ENCODE results near the gene PITPNC1. TPM values are rescaled to one million over a fixed set of nuclear protein-coding genes. Genes with fewer than 3 reads are reported as not detected.

Gene PITPNC1
- total RNA-seq, 1 donor, result 25.7 TPM

DNA sequence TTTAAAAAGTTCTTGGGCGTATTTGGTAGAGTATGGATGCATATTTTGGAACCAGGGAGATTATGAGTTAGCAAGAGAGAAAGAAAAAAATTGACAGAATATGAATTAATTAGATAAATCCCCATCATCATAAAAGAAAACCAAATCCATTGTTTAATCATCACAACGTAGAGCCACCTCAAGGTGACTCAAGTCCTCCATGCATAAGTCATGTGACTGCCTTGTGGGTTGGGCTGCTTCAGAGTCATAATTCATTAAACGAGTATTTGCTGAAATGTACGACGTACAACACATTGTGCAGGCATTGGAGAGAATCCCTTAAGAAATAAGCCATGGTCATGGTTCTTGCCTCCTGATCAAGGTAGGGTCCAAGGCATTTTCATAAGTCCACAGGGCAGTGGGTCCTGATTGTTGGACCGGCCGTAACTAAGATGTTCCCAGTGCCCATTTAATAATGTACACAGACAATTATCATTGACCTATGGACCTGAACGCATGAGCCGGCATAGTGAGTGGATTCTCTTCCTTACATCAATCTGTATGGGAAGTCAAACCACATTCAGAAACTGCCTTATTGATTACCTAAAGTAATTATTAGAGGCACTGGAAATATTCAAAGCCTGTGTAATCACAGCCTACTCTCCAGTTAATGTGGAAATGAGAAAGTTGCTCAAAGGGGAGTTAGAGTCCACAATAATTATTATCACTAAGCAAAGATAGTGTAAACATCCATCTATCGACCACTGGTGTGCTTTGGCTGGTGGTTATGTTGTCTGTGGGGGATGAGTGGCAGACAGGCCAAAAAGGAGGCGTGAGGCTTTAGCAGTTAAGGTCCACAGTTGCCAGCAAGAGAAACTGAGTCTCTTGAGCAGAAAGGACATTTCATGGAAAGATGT is 165.4 kb downstream of the PITPNC1 start:
- TF ChIP-seq, protein P1, sequence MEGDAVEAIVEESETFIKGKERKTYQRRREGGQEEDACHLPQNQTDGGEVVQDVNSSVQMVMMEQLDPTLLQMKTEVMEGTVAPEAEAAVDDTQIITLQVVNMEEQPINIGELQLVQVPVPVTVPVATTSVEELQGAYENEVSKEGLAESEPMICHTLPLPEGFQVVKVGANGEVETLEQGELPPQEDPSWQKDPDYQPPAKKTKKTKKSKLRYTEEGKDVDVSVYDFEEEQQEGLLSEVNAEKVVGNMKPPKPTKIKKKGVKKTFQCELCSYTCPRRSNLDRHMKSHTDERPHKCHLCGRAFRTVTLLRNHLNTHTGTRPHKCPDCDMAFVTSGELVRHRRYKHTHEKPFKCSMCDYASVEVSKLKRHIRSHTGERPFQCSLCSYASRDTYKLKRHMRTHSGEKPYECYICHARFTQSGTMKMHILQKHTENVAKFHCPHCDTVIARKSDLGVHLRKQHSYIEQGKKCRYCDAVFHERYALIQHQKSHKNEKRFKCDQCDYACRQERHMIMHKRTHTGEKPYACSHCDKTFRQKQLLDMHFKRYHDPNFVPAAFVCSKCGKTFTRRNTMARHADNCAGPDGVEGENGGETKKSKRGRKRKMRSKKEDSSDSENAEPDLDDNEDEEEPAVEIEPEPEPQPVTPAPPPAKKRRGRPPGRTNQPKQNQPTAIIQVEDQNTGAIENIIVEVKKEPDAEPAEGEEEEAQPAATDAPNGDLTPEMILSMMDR (IDR thresholded peaks at IDR 0.05; ENCODE audit: insufficient read depth, low read length), result no peak
- H3K4me3 ChIP-seq (ENCODE audit: low read depth, low read length), result no peak overlapping the region
- DNase-seq (ENCODE audit: low read depth), result no peak

DNA sequence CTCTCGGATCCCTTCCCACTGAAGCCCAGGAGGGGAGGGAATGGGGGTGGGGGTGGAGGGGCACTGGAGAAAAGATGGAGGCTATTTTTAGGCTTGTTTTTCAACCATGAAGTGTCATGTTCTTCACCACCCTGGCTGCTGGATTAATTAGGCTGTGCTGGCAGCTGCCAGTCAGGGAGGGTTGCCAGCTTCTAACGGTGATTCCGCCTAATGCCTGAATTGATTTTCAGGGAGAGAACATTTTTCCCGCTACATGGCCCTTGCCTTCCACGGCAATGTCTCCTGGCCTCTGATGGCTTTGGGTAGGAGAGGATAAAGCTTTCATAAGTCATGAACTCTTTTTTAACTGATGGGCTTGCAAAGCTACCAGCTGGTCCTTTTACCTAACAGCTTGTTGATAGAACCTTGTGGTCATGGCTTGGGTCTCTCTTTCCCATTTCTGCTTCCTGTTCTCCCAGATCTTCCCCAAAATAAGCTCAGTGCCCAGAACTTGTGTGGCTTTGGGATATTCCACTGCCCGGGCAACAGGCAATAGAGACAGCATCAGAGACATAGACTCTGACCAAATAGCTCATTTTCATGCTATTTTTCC is 167.4 kb downstream of the PITPNC1 start:
- no peak for DNase-seq (ENCODE audit: low read depth)
- H3K4me3 ChIP-seq (ENCODE audit: low read depth, low read length), result no peak overlapping the region
- TF ChIP-seq, protein P1 (IDR thresholded peaks at IDR 0.05; ENCODE audit: insufficient read depth, low read length), result no peak

DNA sequence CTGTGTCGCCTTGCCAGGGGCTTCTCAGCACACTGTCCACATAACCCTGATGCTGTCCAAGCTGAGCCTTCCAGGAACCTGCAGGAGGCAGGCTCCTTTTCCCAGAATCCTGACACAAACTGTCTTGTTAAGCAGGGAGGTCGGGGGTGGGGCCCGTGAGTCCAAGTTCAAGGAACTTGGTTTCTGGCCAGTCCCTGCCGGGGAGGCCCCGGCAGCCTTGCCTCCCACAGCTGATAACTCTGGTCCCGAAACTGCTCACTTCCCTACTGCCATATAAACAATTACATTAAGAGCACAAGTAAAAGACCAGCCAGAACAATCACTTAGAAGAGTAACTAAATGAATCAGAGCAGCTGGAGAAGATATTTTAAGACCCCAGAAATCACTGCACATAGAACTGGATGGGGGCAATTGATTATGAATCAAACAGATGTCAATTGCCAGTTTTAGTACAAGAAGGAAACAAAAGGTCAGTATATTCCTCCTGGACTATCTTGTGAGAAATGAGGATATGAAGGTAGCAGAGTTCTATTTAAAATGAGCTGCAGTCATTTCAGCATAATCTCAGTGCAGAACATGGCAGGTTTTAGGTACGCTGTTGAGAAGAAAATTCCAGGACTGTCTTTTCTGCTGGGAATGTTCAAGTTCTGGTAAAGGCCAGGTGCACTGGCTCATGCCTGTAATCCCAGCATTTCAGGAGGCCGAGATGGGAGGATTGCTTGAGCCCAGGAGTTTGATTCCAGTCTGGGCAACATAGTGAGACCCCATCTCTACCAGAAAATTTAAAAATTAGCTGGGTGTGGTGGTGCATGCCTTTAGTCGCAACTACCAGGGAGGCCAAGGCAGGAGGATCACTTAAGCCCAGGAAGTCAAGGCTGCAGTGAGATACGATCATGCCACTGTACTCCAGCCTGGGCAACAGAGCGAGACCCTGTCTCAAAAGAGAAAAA is 169.8 kb downstream of the PITPNC1 start:
- no peak overlapping the region for H3K4me3 ChIP-seq (ENCODE audit: low read depth, low read length)
- DNase-seq (ENCODE audit: low read depth), result peak; percentile 70
- TF ChIP-seq, protein P1 (IDR thresholded peaks at IDR 0.05; ENCODE audit: insufficient read depth, low read length), result no peak

DNA sequence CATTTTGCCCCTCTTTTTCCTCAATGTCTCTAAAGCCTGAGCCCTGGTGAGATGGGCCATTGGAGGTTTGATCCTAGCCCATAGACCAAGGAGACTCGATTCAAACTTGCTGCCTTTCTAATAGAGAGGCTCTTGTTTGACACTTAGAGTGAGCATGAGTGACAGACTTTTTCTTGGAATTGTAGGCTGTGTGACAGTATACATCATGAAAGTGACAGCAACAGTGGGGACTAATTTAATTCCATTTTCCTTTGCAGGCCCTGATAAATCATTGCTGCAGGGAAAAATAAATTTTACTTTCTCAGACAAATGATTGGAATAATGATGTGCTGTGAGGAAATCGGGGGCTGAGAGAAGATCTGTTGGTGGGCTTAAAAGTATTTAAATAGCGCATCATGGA is 171.6 kb downstream of the PITPNC1 start:
- no peak for DNase-seq (ENCODE audit: low read depth)

DNA sequence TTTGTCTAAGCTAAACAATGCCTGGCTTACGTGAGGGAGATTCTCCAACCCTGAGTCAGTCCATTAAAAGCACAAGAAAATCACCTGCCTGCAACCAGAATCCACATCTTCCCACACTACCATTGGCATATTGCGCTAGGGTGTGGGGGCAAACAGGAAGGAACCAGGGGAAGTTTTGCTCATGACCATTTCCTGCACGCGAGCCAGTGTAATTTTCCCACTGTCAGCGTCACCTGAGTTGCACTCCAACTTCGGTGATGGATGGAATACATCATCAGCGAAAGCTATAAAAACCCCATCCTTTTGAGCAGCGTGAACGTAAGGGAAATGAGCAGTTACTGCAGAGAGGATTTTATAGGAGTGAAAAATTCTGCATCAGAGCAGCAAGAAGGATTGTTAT is 172.7 kb downstream of the PITPNC1 start:
- DNase-seq (ENCODE audit: low read depth), result no peak
- H3K4me3 ChIP-seq (ENCODE audit: low read depth, low read length), result no peak overlapping the region
- TF ChIP-seq, protein P1 (IDR thresholded peaks at IDR 0.05; ENCODE audit: insufficient read depth, low read length), result no peak

More for the DNA sequence above, 171.6 kb downstream of the PITPNC1 start:
- TF ChIP-seq, protein P1 (IDR thresholded peaks at IDR 0.05; ENCODE audit: insufficient read depth, low read length), result no peak
- H3K4me3 ChIP-seq (ENCODE audit: low read depth, low read length), result no peak overlapping the region

DNA sequence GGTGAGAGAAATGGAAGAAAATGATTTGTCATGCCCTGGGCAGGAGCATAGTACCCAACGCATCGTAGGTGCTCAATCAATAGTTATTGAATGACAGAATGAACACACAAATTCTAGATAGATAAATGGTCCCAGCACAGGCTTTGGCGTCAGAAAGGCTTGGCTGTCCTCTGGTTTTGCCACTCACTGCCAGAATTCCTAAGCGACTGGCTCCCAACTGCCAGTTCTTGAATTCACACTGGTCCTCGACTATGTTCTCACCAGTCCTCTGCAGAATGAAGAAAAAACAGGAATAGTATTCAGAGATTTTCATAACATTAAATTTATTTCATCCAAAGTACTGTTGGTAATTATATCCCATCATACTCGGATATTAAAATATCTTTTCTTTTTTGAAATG is 177.6 kb downstream of the PITPNC1 start:
- TF ChIP-seq, protein P1 (IDR thresholded peaks at IDR 0.05; ENCODE audit: insufficient read depth, low read length), result no peak
- no peak overlapping the region for H3K4me3 ChIP-seq (ENCODE audit: low read depth, low read length)
- no peak for DNase-seq (ENCODE audit: low read depth)

All from fibroblast of the aortic adventitia (primary cell).